Measurements from ENCODE around the gene DNER. TPM values are rescaled to one million over a fixed set of nuclear protein-coding genes. Genes with fewer than 3 reads are reported as not detected.

Gene DNER
- total RNA-seq, 4 donors from 2014 or later: 8.9 to 29.4 (median 19.5) TPM

GRCh38 chr2:229426464-229426863, 287.9 kb downstream of the DNER start:
- no peaks in the 10 kb centered on the region for H3K27me3 ChIP-seq
- TF ChIP-seq CTCF (IDR thresholded peaks at IDR 0.05) (no peak), POLR2A (IDR thresholded peaks at IDR 0.05) (no peak), POLR2AphosphoS5 (IDR thresholded peaks at IDR 0.05) (no peak), EP300 (IDR thresholded peaks at IDR 0.05) (no peak)
- peaks cover 4% of the 10 kb centered on the region for H3K4me1 ChIP-seq
- no peak overlapping the region for H3K27ac ChIP-seq
- no peak overlapping the region for H3K4me3 ChIP-seq
- no peaks in the 10 kb centered on the region for H3K9me3 ChIP-seq
- no peak for DNase-seq (ENCODE audit: low spot score in 2 of 2)
- no peaks in the 10 kb centered on the region for H3K36me3 ChIP-seq
- 85% methylated on average over 6 of the region's 6 CpGs for WGBS

GRCh38 chr2:229425598-229425997, 288.8 kb downstream of the DNER start:
- DNase-seq (ENCODE audit: low spot score in 2 of 2): no peak
- no peaks in the 10 kb centered on the region for H3K36me3 ChIP-seq
- WGBS: 79% methylated on average over 9 of the region's 9 CpGs
- no peaks in the 10 kb centered on the region for H3K9me3 ChIP-seq
- no peak for TF ChIP-seq POLR2AphosphoS5 (IDR thresholded peaks at IDR 0.05)
- no peak for TF ChIP-seq EP300 (IDR thresholded peaks at IDR 0.05)
- no peak for TF ChIP-seq POLR2A (IDR thresholded peaks at IDR 0.05)
- no peak for TF ChIP-seq CTCF (IDR thresholded peaks at IDR 0.05)
- H3K27ac ChIP-seq: no peak overlapping the region
- H3K4me3 ChIP-seq: no peak overlapping the region
- H3K27me3 ChIP-seq: no peaks in the 10 kb centered on the region
- no peaks in the 10 kb centered on the region for H3K4me1 ChIP-seq

- Histone ChIP-seq H3K27ac (no peak overlapping the region), H3K9me3 (no peaks in the 10 kb centered on the region), H3K4me1 (peaks cover 7% of the 10 kb centered on the region), H3K27me3 (no peaks in the 10 kb centered on the region), H3K4me3 (no peak overlapping the region), H3K36me3 (no peaks in the 10 kb centered on the region)
- TF ChIP-seq EP300 (IDR thresholded peaks at IDR 0.05) (no peak), CTCF (IDR thresholded peaks at IDR 0.05) (no peak), POLR2AphosphoS5 (IDR thresholded peaks at IDR 0.05) (no peak), POLR2A (IDR thresholded peaks at IDR 0.05) (no peak)
- 50% methylated on average over 6 of the region's 6 CpGs for WGBS
- no peak for DNase-seq (ENCODE audit: low spot score in 2 of 2)
These were observed 292.3 kb downstream of the DNER start for GRCh38 chr2:229422063-229422462.

GRCh38 chr2:229419158-229419557, 295.2 kb downstream of the DNER start:
- TF ChIP-seq POLR2AphosphoS5 (IDR thresholded peaks at IDR 0.05) (no peak), EP300 (IDR thresholded peaks at IDR 0.05) (no peak), POLR2A (IDR thresholded peaks at IDR 0.05) (no peak), CTCF (IDR thresholded peaks at IDR 0.05) (no peak)
- Histone ChIP-seq H3K27ac (no peak overlapping the region), H3K4me3 (no peak overlapping the region), H3K36me3 (no peaks in the 10 kb centered on the region), H3K9me3 (no peaks in the 10 kb centered on the region), H3K4me1 (peaks cover 13% of the 10 kb centered on the region), H3K27me3 (no peaks in the 10 kb centered on the region)
- WGBS: 58% methylated on average over 1 of the region's 1 CpG
- DNase-seq (ENCODE audit: low spot score in 2 of 2): no peak

GRCh38 chr2:229417916-229418315, 296.4 kb downstream of the DNER start:
- H3K4me3 ChIP-seq: no peak overlapping the region
- H3K36me3 ChIP-seq: no peaks in the 10 kb centered on the region
- H3K27me3 ChIP-seq: no peaks in the 10 kb centered on the region
- no peak for TF ChIP-seq POLR2AphosphoS5 (IDR thresholded peaks at IDR 0.05)
- TF ChIP-seq EP300 (IDR thresholded peaks at IDR 0.05): no peak
- no peak for TF ChIP-seq POLR2A (IDR thresholded peaks at IDR 0.05)
- 78% methylated on average over 7 of the region's 7 CpGs for WGBS
- H3K27ac ChIP-seq: no peak overlapping the region
- no peaks in the 10 kb centered on the region for H3K9me3 ChIP-seq
- peaks cover 13% of the 10 kb centered on the region for H3K4me1 ChIP-seq
- DNase-seq (ENCODE audit: low spot score in 2 of 2): no peak

- H3K27me3 ChIP-seq: no peaks in the 10 kb centered on the region
- no peak for TF ChIP-seq POLR2AphosphoS5 (IDR thresholded peaks at IDR 0.05)
- no peak for TF ChIP-seq POLR2A (IDR thresholded peaks at IDR 0.05)
- TF ChIP-seq CTCF (IDR thresholded peaks at IDR 0.05): no peak
- no peak for TF ChIP-seq EP300 (IDR thresholded peaks at IDR 0.05)
- H3K4me3 ChIP-seq: no peak overlapping the region
- DNase-seq (ENCODE audit: low spot score in 2 of 2): no peak
- H3K9me3 ChIP-seq: no peaks in the 10 kb centered on the region
- 72% methylated on average over 8 of the region's 8 CpGs for WGBS
- H3K27ac ChIP-seq: peak overlapping the region; percentile 68
- H3K36me3 ChIP-seq: no peaks in the 10 kb centered on the region
- peaks cover 13% of the 10 kb centered on the region for H3K4me1 ChIP-seq
These were observed 297.2 kb downstream of the DNER start for GRCh38 chr2:229417176-229417575.
